Coronary artery (tissue), 2 donors: ENCODE data around the gene PRPSAP1.

Source experiments
- DNase-seq: peaks from one replicate; pipeline ENCODE4 v3.0.0-alpha.2; 2017; ENCODE audit warnings: low spot score
- H3K27ac ChIP-seq, 2 donors: fragments of 200-600 bp; sonication (generic); one replicate each; pipeline ENCODE4 v1.5.1; 2016 to 2019
- H3K4me3 ChIP-seq: fragments of 200-600 bp; sonication (generic); 2 replicates; pipeline ENCODE4 v1.5.1; 2016; ENCODE audit warnings: mild to moderate bottlenecking, moderate library complexity
- CTCF ChIP-seq: fragments of 200-600 bp; sonication (generic); IDR thresholded peaks from one replicate; pipeline ENCODE4 v1.5.1; 2019; ENCODE audit warnings: antibody characterized with exemption

Gene PRPSAP1

GRCh38 chr17:76281573-76282371, 71.9 kb downstream of the PRPSAP1 start:
- no peak for DNase-seq
- Histone ChIP-seq H3K27ac (no peak overlapping the region), H3K4me3 (no peak overlapping the region)
- no peak for TF ChIP-seq CTCF

- no peak for TF ChIP-seq CTCF
- Histone ChIP-seq H3K27ac (no peak overlapping the region), H3K4me3 (no peak overlapping the region)
- no peak for DNase-seq
Measured at GRCh38 chr17:76280650-76281049, 73.1 kb downstream of the PRPSAP1 start.

- no peak overlapping the region for H3K4me3 ChIP-seq
- peak; percentile 0 for TF ChIP-seq CTCF
- no peak overlapping the region for H3K27ac ChIP-seq
- DNase-seq, result no peak
Measured at GRCh38 chr17:76279742-76280287, 73.9 kb downstream of the PRPSAP1 start.

GRCh38 chr17:76278952-76279741, 74.6 kb downstream of the PRPSAP1 start:
- no peak overlapping the region for H3K27ac ChIP-seq
- TF ChIP-seq CTCF, result peak; percentile 99
- no peak for DNase-seq

GRCh38 chr17:76278268-76278908, 75.3 kb downstream of the PRPSAP1 start:
- DNase-seq, result no peak
- Histone ChIP-seq H3K4me3 (no peak overlapping the region), H3K27ac (no peak overlapping the region)
- no peak for TF ChIP-seq CTCF

More at GRCh38 chr17:76278952-76279741, 74.6 kb downstream of the PRPSAP1 start:
- no peak overlapping the region for H3K4me3 ChIP-seq

GRCh38 chr17:76277300-76278267, 76.1 kb downstream of the PRPSAP1 start:
- no peak for TF ChIP-seq CTCF
- DNase-seq, result no peak
- Histone ChIP-seq H3K4me3 (no peak overlapping the region), H3K27ac (no peak overlapping the region)
